OCI-LY7 (cell line): ENCODE data around the gene ATP2A3.

ENCODE experiments used
- CTCF ChIP-seq: fragments of 200-600 bp; sonication (generic); conservative IDR thresholded peaks from 2 replicates; pipeline ENCODE4 v1.5.1; 2014; ENCODE audit warnings: mild to moderate bottlenecking, antibody characterized with exemption, low read length, moderate library complexity, mixed read lengths
- EZH2phosphoT487 ChIP-seq: fragments of 200-600 bp; sonication (generic); IDR thresholded peaks from 2 replicates; pipeline ENCODE4 v1.6.1; 2018; ENCODE audit warnings: low read depth, borderline replicate concordance, mild to moderate bottlenecking, mixed run types, antibody characterized with exemption, low read length, moderate library complexity, mixed read lengths

GRCh38 chr17:3989041-3989886 lies 25.0 kb upstream of the ATP2A3 start:
- TF ChIP-seq CTCF (no peak), EZH2phosphoT487 (no peak)
